Mesodermal cell (in vitro differentiated cells): ENCODE data around the gene CHMP4B.

ENCODE experiments used
- H3K27ac ChIP-seq: 2 replicates; pipeline ENCODE4 v1.7.0; 2013; ENCODE audit warnings: mild to moderate bottlenecking, low read depth, low read length, moderate library complexity; ENCODE audit not compliant: severe bottlenecking
- H3K36me3 ChIP-seq: 2 replicates; pipeline ENCODE4 v1.7.1; 2013; ENCODE audit warnings: mild to moderate bottlenecking, low read length, moderate library complexity; ENCODE audit not compliant: control insufficient read depth, insufficient read depth
- H3K4me1 ChIP-seq: one replicate; pipeline ENCODE4 v1.7.1; 2013; ENCODE audit warnings: mild to moderate bottlenecking, low read length; ENCODE audit not compliant: insufficient read depth, control insufficient read depth, poor library complexity, severe bottlenecking
- H3K4me3 ChIP-seq: 2 replicates; pipeline ENCODE4 v1.7.0; 2013; ENCODE audit warnings: low read length, control low read depth, mild to moderate bottlenecking; ENCODE audit not compliant: insufficient read depth, poor library complexity, severe bottlenecking; ENCODE audit errors: extremely low read depth
- H3K9me3 ChIP-seq: 2 replicates; pipeline ENCODE4 v1.7.1; 2013; ENCODE audit warnings: mild to moderate bottlenecking, low read length, moderate library complexity; ENCODE audit not compliant: control insufficient read depth
- WGBS, 2 experiments: methylation state at CpG; one replicate each; pipeline ENCODE4 v1.1.5; 2013; ENCODE audit warnings: missing lambda C conversion rate in 2 of 2; ENCODE audit not compliant: insufficient coverage in 2 of 2; 5-methylcytosine and 5-hydroxymethylcytosine counted together

CHMP4B gene

GRCh38 chr20:33863440-33864323, 52.5 kb downstream of the CHMP4B start:
- Histone ChIP-seq H3K4me1 (peaks cover 5% of the 10 kb centered on the region), H3K4me3 (no peak overlapping the region), H3K9me3 (no peaks in the 10 kb centered on the region), H3K36me3 (no peaks in the 10 kb centered on the region), H3K27ac (no peak overlapping the region)
- whole genome bisulfite sequencing, 2 experiments = 92 to 96% methylated on average over 5 to 6 of the region's 7 CpGs

DNA sequence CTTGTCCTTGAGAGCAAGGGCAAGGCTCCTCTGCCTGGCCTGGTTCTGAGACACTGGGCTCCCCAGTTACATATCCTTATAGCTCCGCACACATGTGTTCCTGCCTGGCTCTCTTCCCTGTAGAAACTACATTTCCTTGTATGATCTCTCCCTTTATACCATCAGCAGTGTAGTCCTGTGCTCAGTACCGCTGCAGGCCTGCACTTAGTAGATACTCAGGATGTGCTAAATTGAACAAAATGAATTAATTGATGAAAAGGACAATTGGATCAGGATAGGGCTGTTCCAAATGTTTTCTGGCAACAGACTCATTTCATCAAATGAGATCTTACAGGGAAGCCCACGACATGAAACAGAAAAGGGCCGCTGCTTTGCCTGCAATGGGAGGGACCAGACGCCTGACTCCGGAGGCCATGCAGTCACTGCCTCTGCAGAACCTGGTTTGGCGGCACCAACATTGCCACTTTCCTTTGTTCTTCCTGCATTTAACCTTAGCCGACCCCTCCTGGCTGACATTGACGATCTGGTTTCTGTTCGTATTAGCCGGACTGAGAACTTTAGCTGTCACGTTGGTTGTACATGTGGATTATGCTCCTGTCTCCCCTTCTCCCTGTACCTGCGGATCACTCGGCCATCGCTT, 53.3 kb downstream of the CHMP4B start:
- Histone ChIP-seq H3K4me1 (peaks cover 4% of the 10 kb centered on the region), H3K9me3 (no peaks in the 10 kb centered on the region), H3K27ac (no peak overlapping the region), H3K4me3 (no peak overlapping the region), H3K36me3 (no peaks in the 10 kb centered on the region)
- 87 to 91% methylated on average over 9 to 11 of the region's 15 CpGs for whole genome bisulfite sequencing, 2 experiments

GRCh38 chr20:33865761-33866370, 54.7 kb downstream of the CHMP4B start:
- no peaks in the 10 kb centered on the region for H3K36me3 ChIP-seq
- WGBS, 2 experiments = 87 to 93% methylated on average over 13 of the region's 13 CpGs
- no peak overlapping the region for H3K4me3 ChIP-seq
- H3K4me1 ChIP-seq = no peaks in the 10 kb centered on the region
- no peaks in the 10 kb centered on the region for H3K9me3 ChIP-seq
- H3K27ac ChIP-seq = no peak overlapping the region

DNA sequence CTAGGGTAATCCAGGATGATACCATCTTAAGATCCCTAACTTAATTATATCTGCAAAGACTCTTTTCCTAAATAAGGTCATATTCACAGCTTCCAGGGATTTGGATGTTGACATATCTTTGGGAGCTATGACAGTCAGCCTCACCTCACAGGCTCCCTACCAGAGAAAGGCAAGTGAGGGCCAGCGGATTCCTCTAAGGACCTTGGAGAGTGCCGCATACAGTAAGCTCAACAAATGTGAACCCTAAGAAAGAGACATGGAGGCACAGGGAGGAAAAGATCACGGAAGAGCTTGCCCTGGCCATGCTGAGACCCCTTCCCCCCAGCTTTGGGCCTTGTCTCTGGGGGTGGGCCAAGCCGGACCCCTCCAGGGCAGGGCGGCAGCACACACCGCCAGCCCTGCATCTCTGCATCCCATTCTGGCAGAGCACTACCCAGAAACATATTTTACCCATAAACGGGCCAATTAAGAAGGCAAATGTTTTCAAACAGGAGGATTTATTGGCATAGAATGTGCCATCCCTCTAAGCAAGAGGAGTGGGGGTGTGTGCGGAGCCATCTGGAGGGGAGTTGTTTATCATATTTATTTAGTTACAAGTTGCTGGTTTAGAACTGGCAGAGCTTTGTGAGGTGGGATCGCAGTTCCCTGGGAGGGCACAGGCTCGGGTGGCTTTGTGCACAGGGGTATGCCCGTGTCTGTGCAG, 55.4 kb downstream of the CHMP4B start:
- WGBS, 2 experiments = 83 to 91% methylated on average over 8 to 9 of the region's 11 CpGs
- Histone ChIP-seq H3K9me3 (no peaks in the 10 kb centered on the region), H3K4me3 (no peak overlapping the region), H3K36me3 (no peaks in the 10 kb centered on the region), H3K4me1 (no peaks in the 10 kb centered on the region), H3K27ac (no peak overlapping the region)

DNA sequence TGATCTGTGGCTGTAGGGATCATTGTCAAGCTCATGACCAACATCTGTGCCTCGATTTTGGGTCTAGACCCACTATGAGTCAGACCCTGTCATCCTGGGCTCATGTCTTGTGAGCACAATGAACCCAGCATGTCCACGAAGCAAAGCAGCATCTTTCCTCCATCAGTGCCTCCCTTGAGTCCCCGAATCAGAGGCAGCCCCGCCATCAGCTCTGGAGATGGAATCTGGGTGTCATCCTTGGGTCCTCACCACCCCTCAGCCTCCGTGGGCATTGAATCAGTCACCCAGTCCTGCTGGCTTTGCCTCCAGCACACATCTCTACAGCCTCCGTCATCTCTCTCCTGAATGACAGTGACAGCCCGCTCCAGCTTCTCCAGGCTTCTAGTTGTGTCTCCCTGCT, 56.9 kb downstream of the CHMP4B start:
- no peaks in the 10 kb centered on the region for H3K4me1 ChIP-seq
- no peaks in the 10 kb centered on the region for H3K36me3 ChIP-seq
- no peaks in the 10 kb centered on the region for H3K9me3 ChIP-seq
- no peak overlapping the region for H3K27ac ChIP-seq
- no peak overlapping the region for H3K4me3 ChIP-seq
- 85 to 88% methylated on average over 7 of the region's 7 CpGs for WGBS, 2 experiments

GRCh38 chr20:33868595-33868994, 57.4 kb downstream of the CHMP4B start:
- Histone ChIP-seq H3K4me3 (no peak overlapping the region), H3K9me3 (no peaks in the 10 kb centered on the region), H3K4me1 (no peaks in the 10 kb centered on the region), H3K27ac (no peak overlapping the region), H3K36me3 (no peaks in the 10 kb centered on the region)
- WGBS, 2 experiments = 93 to 95% methylated on average over 3 to 6 of the region's 6 CpGs

- Histone ChIP-seq H3K36me3 (no peaks in the 10 kb centered on the region), H3K4me3 (no peak overlapping the region), H3K9me3 (no peaks in the 10 kb centered on the region), H3K27ac (no peak overlapping the region), H3K4me1 (no peaks in the 10 kb centered on the region)
- WGBS, 2 experiments = 60 to 88% methylated on average over 2 to 4 of the region's 5 CpGs
Observed at GRCh38 chr20:33869283-33869682, 58.1 kb downstream of the CHMP4B start.

DNA sequence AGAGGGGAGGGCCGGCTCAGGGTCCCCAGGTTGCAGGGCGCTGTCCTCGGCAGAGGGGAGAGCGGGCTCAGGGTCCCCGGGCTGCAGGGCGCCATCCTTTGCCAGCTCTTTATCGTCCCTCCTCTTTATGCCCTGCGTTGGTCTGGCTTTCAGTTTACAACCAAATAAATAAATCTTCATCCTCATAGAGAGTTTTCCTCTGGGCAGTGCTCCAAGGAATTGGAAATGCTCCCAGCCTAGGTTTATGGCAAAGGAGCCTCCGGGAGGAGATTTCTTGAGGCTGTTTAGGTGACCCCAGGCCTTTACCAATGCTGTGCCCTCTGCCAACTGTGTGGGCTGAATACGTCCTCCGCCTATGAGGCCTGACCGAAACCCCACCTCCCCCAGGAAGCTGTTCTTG, 60.2 kb downstream of the CHMP4B start:
- no peak overlapping the region for H3K27ac ChIP-seq
- no peaks in the 10 kb centered on the region for H3K36me3 ChIP-seq
- H3K4me1 ChIP-seq = no peaks in the 10 kb centered on the region
- H3K9me3 ChIP-seq = no peaks in the 10 kb centered on the region
- no peak overlapping the region for H3K4me3 ChIP-seq
- 90 to 91% methylated on average over 10 to 12 of the region's 12 CpGs for WGBS, 2 experiments

DNA sequence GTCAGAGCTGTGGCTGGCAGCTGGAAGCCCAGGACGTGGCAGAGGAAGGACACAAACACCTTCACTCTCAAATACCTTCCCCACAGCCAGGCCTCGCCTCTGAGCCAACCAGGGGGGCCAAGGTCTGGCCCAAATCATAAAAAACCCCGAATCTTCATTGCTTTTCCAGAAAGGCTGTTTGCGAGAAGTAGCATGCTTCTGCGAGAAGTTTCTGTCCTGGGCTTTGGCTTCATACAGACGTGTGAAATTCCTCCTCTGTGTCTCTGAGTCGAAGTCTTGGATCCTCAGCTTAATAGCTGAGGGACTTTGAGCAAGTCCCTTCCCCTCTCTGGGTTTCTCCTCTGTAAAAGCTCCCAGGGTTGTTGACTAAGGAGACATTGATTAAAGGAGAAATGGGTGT, 63.0 kb downstream of the CHMP4B start:
- 68 to 77% methylated on average over 6 of the region's 7 CpGs for WGBS, 2 experiments
- Histone ChIP-seq H3K4me3 (no peak overlapping the region), H3K27ac (no peak overlapping the region), H3K9me3 (peaks cover 5% of the 10 kb centered on the region), H3K36me3 (no peaks in the 10 kb centered on the region), H3K4me1 (no peaks in the 10 kb centered on the region)

- peaks cover 10% of the 10 kb centered on the region for H3K9me3 ChIP-seq
- H3K4me3 ChIP-seq = no peak overlapping the region
- H3K4me1 ChIP-seq = no peaks in the 10 kb centered on the region
- 97 to 100% methylated on average over 1 to 5 of the region's 7 CpGs for WGBS, 2 experiments
- H3K27ac ChIP-seq = no peak overlapping the region
- no peaks in the 10 kb centered on the region for H3K36me3 ChIP-seq
Observed at GRCh38 chr20:33875055-33875454, 63.9 kb downstream of the CHMP4B start.
